Aorta (tissue), 5 donors: Measurements from ENCODE around the gene CCNL2. TPM values are rescaled to one million over a fixed set of nuclear protein-coding genes. Genes with fewer than 3 reads are reported as not detected.
A peak's percentile ranks its signal among the peaks of the same experiment; 100 is the strongest.
"Not testable (repeated sequence)": the region's sequence is repeated elsewhere in the genome, so short reads cannot be mapped to it uniquely, and the experiment has no call there.

Experiments
- ATAC-seq: fragments of 200-7000 bp; cut with Tn5 transposase; one replicate; pipeline ENCODE4 v1.9.1; 2022; ENCODE audit warnings: moderate library complexity; ENCODE audit not compliant: low FRiP score
- DNase-seq, 2 donors: peaks; one replicate each; pipeline ENCODE4 v3.0.0-alpha.2; 2020
- H3K27ac ChIP-seq, 2 donors: one replicate each; pipeline ENCODE4 v1.5.1; 2013; ENCODE audit warnings: low read length in 2 of 2, mild to moderate bottlenecking in 2 of 2, moderate library complexity in 2 of 2, control low read depth in 1 of 2, inconsistent platforms in 1 of 2, low read depth in 1 of 2
- H3K27me3 ChIP-seq, 2 donors: one replicate each; pipeline ENCODE4 v1.6.1; 2013; ENCODE audit warnings: control low read depth in 1 of 2, low read length in 1 of 2, mild to moderate bottlenecking in 1 of 2, moderate library complexity in 1 of 2; ENCODE audit not compliant: insufficient read depth in 2 of 2, control insufficient read depth in 1 of 2
- H3K36me3 ChIP-seq, 2 donors: one replicate each; pipeline ENCODE4 v1.6.1; 2013; ENCODE audit warnings: control low read depth in 1 of 2, low read length in 1 of 2, mild to moderate bottlenecking in 1 of 2; ENCODE audit not compliant: insufficient read depth in 2 of 2, control insufficient read depth in 1 of 2
- H3K4me1 ChIP-seq, 2 donors: one replicate each; pipeline ENCODE4 v1.6.1; 2013; ENCODE audit warnings: low read length in 2 of 2, control low read depth in 1 of 2, mild to moderate bottlenecking in 1 of 2, moderate library complexity in 1 of 2; ENCODE audit not compliant: insufficient read depth in 2 of 2, control insufficient read depth in 1 of 2
- H3K4me3 ChIP-seq, 2 donors: one replicate each; pipeline ENCODE4 v1.5.1; 2013; ENCODE audit warnings: low read length in 2 of 2, control low read depth in 1 of 2, mild to moderate bottlenecking in 1 of 2
- H3K9me3 ChIP-seq: one replicate; pipeline ENCODE4 v1.6.1; 2013; ENCODE audit warnings: mild to moderate bottlenecking, low read length; ENCODE audit not compliant: control insufficient read depth
- WGBS, 2 donors: extraction: QIAGEN DNeasy Blood & Tissue Kit; methylation state at CpG; one replicate each; pipeline ENCODE4 v1.1.7; 2013; 5-methylcytosine and 5-hydroxymethylcytosine counted together
- intact Hi-C, 2 donors: fragments of 100-400 bp; cut with DNase I; formaldehyde crosslinking; loops; one replicate each; pipeline versions ENCODE4 v1.14.2 to v1.15.0; 2022
- polyA plus RNA-seq, 2 donors: library from polyadenylated mRNA; stranded (reverse); fragments of 200-250 nt; gene quantifications; one replicate each; pipeline ENCODE4 v1.2.3, GENCODE V29; 2013
- total RNA-seq, 2 donors: library from RNA; stranded (reverse); fragmentation: NEBNext Ultra II Directional; extraction: Animal tissue kit (Norgen Biotek cat#: 25700); gene quantifications; one replicate each; pipeline ENCODE4 v1.2.1, GENCODE V29; 2021
- donor health status: healthy with polysubstance abuse.
- donor health status: Bipolar disorder and iron deficiency.
- donor health status: DM: no; HTN: no; CAD: no.
- donor health status: DM: no; HTN: no; CAD: no.
- donor health status: DM: yes; HTN: yes; CAD: no.

Gene CCNL2
- total and polyA plus RNA-seq, 4 donors = 34.6 to 409 (median 200) TPM

DNA sequence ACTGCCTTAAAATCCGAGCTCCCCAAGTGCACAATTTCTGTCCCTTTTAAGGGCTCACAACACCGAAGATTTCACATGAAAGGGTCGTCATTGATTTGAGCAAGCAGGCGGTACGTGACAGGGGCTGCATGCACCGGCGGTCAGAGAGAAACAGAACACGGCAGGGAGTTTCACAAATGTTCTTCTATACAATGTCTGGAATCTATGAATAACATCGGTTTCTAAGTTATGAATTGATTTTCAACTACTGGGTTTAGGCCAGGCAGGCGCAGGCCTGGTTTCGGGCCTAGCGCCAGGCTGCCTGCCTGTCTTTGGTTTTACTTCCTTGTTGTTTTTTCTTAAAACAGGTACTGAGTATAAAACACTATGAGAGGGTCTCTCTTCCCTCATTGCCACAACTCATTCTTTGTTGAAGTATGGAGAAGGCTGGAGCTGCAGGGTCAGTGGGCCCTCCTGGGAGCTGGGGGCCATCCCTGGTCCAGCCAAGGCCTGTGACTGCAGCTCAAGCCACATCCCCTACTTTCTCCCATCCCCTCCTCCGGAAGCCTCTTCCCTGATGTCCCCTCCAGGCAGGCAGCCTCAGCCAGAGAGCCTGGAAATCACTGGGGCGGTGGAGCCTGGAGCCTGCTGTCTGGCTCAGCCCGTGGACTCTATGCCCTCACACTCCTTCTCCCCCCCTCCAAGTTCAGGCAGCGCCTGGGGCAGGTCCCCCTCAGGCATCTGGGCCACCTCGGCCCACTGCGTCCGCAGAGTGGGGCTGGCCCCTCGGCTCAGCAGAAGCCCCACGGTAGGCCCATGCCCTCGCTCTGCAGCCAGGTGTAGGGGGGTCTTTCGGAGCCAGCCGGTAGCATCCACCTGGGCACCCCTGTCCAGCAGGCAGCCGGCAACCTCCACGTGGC is 19.6 kb upstream of the CCNL2 start:
- Histone ChIP-seq H3K4me1 (no peaks in the 10 kb centered on the region), H3K36me3 (no peaks in the 10 kb centered on the region), H3K27ac (no peak overlapping the region), H3K27me3 (no peaks in the 10 kb centered on the region), H3K9me3 (no peaks in the 10 kb centered on the region), H3K4me3 (no peak overlapping the region)
- ATAC-seq = peak; percentile 22
- DNase-seq = peak in 1 of 2 donors; percentile 44
- 92 to 95% methylated on average over 26 of the region's 26 CpGs for WGBS, 2 donors
- intact Hi-C loops = no loop called here

- 91 to 93% methylated on average over 25 of the region's 25 CpGs for WGBS, 2 donors
- H3K4me1 ChIP-seq, ATAC-seq, intact Hi-C loops, DNase-seq, H3K9me3 ChIP-seq, H3K4me3 ChIP-seq, H3K36me3 ChIP-seq, H3K27ac ChIP-seq, H3K27me3 ChIP-seq: not testable (repeated sequence)
Observed at GRCh38 chr1:1417825-1418463, 18.8 kb upstream of the CCNL2 start.

GRCh38 chr1:1417396-1417795 is 18.3 kb upstream of the CCNL2 start:
- ATAC-seq, H3K27ac ChIP-seq, H3K4me3 ChIP-seq, H3K4me1 ChIP-seq, H3K36me3 ChIP-seq, intact Hi-C loops, DNase-seq, H3K27me3 ChIP-seq, H3K9me3 ChIP-seq: not testable (repeated sequence)
- 80 to 82% methylated on average over 5 of the region's 5 CpGs for WGBS, 2 donors

DNA sequence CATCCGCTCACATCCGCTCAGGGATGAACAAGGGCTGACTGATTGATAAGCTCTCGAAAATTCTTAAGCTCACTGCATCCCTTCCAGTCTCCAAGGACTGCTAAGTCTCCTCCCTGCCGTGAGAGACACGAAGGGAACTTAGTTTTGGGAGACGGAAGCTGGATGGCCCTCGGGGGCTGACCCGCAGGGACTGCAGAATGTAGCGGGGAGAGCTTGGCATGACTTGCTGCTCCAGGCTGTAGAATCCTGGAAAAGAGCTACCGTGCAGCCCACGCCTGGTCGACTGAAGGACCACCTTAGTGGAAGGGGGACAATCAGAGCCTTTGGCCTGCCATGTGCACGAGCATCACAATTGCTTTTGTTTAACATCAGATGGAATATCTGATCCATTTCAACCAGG is 16.6 kb upstream of the CCNL2 start:
- 68 to 75% methylated on average over 13 of the region's 13 CpGs for WGBS, 2 donors
- Histone ChIP-seq H3K4me3 (no peak overlapping the region), H3K4me1 (no peaks in the 10 kb centered on the region), H3K36me3 (no peaks in the 10 kb centered on the region), H3K27me3 (no peaks in the 10 kb centered on the region), H3K9me3 (no peaks in the 10 kb centered on the region), H3K27ac (no peak overlapping the region)
- ATAC-seq (no peak), DNase-seq (no peak)
- intact Hi-C loops = no loop called here

DNA sequence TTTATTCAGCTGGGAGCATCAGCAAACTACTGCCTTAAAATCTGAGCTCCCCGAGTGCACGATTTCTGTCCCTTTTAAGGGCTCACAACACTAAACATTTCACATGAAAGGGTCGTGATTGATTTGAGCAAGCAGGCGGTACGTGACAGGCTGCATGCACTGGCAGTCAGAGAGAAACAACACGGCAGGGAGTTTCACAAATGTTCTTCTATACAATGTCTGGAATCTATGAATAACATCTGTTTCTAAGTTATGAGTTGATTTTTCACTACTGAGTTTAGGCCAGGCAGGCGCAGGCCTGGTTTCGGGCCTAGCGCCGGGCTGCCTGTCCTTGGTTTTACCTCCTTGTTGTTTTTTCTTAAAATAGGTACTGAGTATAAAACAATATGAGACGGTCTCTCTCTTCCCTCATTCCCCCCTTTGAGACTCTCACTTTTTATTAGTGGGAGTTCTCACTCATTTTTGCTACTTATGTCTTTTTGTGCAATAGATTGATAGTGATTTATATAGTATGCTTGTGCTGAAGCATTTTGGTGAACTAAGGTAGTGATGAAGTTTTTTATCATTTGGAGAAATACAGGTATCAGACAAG is 13.3 kb upstream of the CCNL2 start:
- H3K4me3 ChIP-seq, H3K9me3 ChIP-seq, H3K27ac ChIP-seq, H3K27me3 ChIP-seq, H3K4me1 ChIP-seq, ATAC-seq, intact Hi-C loops, H3K36me3 ChIP-seq, DNase-seq: not testable (repeated sequence)
- 88 to 92% methylated on average over 11 of the region's 11 CpGs for WGBS, 2 donors

- ATAC-seq = no peak
- Histone ChIP-seq H3K36me3 (no peaks in the 10 kb centered on the region), H3K27me3 (no peaks in the 10 kb centered on the region), H3K27ac (no peak overlapping the region), H3K4me1 (no peaks in the 10 kb centered on the region), H3K4me3 (no peak overlapping the region), H3K9me3 (no peaks in the 10 kb centered on the region)
- DNase-seq = no peak
- 92 to 96% methylated on average over 11 to 13 of the region's 13 CpGs for WGBS, 2 donors
- intact Hi-C loops = no loop called here
Observed at GRCh38 chr1:1411626-1412025, 12.5 kb upstream of the CCNL2 start.

GRCh38 chr1:1410238-1410637 is 11.1 kb upstream of the CCNL2 start:
- H3K27me3 ChIP-seq, H3K4me3 ChIP-seq, ATAC-seq, H3K36me3 ChIP-seq, H3K4me1 ChIP-seq, H3K27ac ChIP-seq, H3K9me3 ChIP-seq, DNase-seq, intact Hi-C loops: not testable (repeated sequence)
- WGBS, 2 donors = 52 to 55% methylated on average over 8 of the region's 8 CpGs

DNA sequence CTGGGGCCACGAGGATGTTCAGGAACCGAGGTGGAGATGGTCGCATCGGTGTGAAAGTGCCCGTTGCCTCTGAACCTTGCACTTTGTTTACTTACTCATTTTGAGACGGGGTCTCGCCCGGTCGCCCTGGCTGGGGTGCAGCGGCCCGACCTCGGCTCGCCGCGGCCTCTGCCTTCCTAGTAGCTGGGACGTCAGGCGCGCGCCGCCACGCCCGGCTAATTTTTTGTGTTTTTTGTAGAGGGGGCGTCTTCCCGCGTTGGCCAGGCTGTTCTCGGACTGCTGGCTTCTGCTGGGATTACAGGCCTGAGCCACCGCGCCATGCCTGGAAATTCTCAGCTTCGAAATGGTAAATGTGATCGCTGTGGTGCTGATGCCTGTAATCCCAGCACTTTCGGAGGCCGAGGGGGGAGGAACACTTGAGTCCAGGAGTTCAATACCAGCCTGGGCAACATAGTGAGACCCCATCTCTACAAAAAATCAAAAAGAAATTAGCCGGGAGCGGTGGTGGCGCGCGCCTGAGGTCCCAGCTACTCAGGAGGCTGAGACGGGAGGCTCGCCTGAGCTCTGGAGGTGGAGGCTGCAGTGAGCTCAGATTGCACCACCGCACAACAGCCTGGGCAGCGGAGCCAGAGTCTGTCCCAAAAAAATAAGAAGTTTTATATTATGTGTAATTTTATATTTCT is 8.6 kb upstream of the CCNL2 start:
- no peaks in the 10 kb centered on the region for H3K36me3 ChIP-seq
- no peaks in the 10 kb centered on the region for H3K27me3 ChIP-seq
- DNase-seq = no peak
- peak; percentile 16 for ATAC-seq
- no peaks in the 10 kb centered on the region for H3K4me1 ChIP-seq
- 8% methylated on average over 41 of the region's 41 CpGs for WGBS, 2 donors
- no peak overlapping the region for H3K27ac ChIP-seq
- no peaks in the 10 kb centered on the region for H3K9me3 ChIP-seq
- H3K4me3 ChIP-seq = peak overlapping the region; percentile 64 to 89
- intact Hi-C loops = no loop called here
